Measurements from ENCODE around the gene MSX1. TPM values are rescaled to one million over a fixed set of nuclear protein-coding genes. Genes with fewer than 3 reads are reported as not detected.

MSX1 gene
- total and polyA plus RNA-seq, 2 experiments from 2014 or later, result 0.61 TPM; not detected in 1

DNA sequence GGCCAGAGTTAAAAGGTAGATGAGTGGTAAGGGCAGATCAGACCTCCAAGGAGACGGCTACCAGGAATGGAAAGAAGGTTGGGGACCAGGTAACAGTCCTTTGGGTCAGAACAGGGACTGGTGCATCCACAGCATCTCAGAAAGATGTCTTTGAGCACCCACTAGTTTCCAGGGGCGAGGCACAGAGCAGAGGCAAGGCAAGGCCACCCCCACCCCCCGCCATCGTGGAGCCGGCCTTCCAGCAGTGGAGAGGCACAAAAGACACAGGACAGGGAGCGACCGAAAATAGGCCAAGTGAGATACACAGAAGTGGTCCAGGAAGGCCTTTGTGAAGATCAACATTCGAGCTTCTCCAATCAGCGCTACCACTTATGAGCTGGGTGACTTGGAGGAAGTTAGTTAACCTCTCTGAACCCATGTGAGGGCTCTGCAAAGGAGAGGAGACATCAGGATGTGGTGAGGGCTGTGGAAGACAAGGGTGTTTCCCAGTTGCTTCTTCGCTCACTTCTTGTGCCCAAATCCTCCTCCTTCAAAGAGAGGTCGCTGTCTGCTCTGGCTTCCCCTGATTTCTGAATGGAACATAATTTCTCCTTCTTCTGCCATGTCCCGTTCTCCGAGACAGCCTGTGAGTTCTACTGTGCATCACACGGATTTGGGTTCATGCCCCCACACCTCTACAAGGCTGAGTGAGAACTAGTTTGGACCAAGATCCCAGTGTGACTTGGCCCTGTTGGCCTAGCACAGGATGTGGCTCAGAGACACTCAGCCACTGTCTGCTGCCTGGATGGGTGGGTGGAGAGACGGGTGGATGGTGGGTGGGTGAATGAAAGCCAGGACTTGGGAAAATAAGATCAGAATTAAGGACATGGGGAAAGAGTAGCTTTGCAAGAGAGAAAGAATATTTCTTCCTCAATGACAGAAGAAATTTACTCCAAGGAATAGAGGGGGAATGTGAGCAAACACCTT lies 16.7 kb upstream of the MSX1 start:
- Histone ChIP-seq H3K4me3 (no peak overlapping the region), H4K20me1 (replicated peaks; ENCODE audit: insufficient read depth) (no peaks in the 10 kb centered on the region; the same call in 1 of the 2 replicates), H3K36me3 (ENCODE audit: insufficient read depth) (no peaks in the 10 kb centered on the region), H3K27ac (ENCODE audit: low read depth) (no peak overlapping the region), H3K79me2 (replicated peaks; ENCODE audit: insufficient read depth) (no peaks in the 10 kb centered on the region), H3K4me2 (no peak overlapping the region), H3K9me2 (ENCODE audit: insufficient read depth) (no peaks in the 10 kb centered on the region), H3K27me3 (ENCODE audit: insufficient read depth) (peaks cover 20% of the 10 kb centered on the region; the same call in 1 of the 2 replicates), H3K4me1 (ENCODE audit: insufficient read depth) (0 out of 2 replicates have a peak, but pooled peaks cover 6% of the 10 kb centered on the region), H2AFZ (no peak overlapping the region), H3F3A (replicated peaks; ENCODE audit: low read depth) (no peaks in the 10 kb centered on the region)
- H3K9me3 Mint-ChIP-seq, result no peaks in the 10 kb centered on the region
- DNase-seq (ENCODE audit: low spot score) (no peak), ATAC-seq (no peak)
- no peak overlapping the region for H3K4me3 Mint-ChIP-seq
- H3K4me1 Mint-ChIP-seq, result peaks cover 12% of the 10 kb centered on the region
- TF ChIP-seq POLR2AphosphoS5 (IDR thresholded peaks at IDR 0.05; ENCODE audit: low read depth), result no peak
- no peak for TF ChIP-seq JUNB (IDR thresholded peaks at IDR 0.05; ENCODE audit: unreplicated experiment)
- TF ChIP-seq ZNF114 (CRISPR knock-in tag; IDR thresholded peaks at IDR 0.05), result no peak
- TF ChIP-seq ZNF331 (CRISPR knock-in tag; IDR thresholded peaks at IDR 0.05; ENCODE audit: low read depth), result no peak
- no peak for TF ChIP-seq EZH2 (IDR thresholded peaks at IDR 0.05; ENCODE audit: low read depth, unreplicated experiment)
- TF ChIP-seq EZH2phosphoT487 (IDR thresholded peaks at IDR 0.05; ENCODE audit: unreplicated experiment), result no peak
- no peak for TF ChIP-seq CREB1 (CRISPR knock-in tag; IDR thresholded peaks at IDR 0.05; ENCODE audit: low read depth)
- TF ChIP-seq, protein P1, sequence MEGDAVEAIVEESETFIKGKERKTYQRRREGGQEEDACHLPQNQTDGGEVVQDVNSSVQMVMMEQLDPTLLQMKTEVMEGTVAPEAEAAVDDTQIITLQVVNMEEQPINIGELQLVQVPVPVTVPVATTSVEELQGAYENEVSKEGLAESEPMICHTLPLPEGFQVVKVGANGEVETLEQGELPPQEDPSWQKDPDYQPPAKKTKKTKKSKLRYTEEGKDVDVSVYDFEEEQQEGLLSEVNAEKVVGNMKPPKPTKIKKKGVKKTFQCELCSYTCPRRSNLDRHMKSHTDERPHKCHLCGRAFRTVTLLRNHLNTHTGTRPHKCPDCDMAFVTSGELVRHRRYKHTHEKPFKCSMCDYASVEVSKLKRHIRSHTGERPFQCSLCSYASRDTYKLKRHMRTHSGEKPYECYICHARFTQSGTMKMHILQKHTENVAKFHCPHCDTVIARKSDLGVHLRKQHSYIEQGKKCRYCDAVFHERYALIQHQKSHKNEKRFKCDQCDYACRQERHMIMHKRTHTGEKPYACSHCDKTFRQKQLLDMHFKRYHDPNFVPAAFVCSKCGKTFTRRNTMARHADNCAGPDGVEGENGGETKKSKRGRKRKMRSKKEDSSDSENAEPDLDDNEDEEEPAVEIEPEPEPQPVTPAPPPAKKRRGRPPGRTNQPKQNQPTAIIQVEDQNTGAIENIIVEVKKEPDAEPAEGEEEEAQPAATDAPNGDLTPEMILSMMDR (conservative IDR thresholded peaks at IDR 0.05; ENCODE audit: low read depth in 2 of 2), result no peak
- TF ChIP-seq STAT1 (IDR thresholded peaks at IDR 0.05; ENCODE audit: unreplicated experiment), result no peak
- TF ChIP-seq ETS1 (IDR thresholded peaks at IDR 0.05), result no peak
- TF ChIP-seq NANOG (IDR thresholded peaks at IDR 0.05; ENCODE audit: borderline replicate concordance), result no peak
- no peak for TF ChIP-seq ZNF462 (CRISPR knock-in tag; IDR thresholded peaks at IDR 0.05)
- TF ChIP-seq REST (IDR thresholded peaks at IDR 0.05; ENCODE audit: unreplicated experiment), result no peak
- H3K27me3 Mint-ChIP-seq (ENCODE audit: insufficient read depth, low read depth, poor library complexity), result peaks cover 18% of the 10 kb centered on the region
- no peak overlapping the region for H3K27ac Mint-ChIP-seq
- H3K36me3 Mint-ChIP-seq (ENCODE audit: low read depth), result no peaks in the 10 kb centered on the region

Measured in GM23338 (cell line).